HUES6 (cell line): ENCODE measurements around the gene GABBR2.
A peak's percentile ranks its signal among the peaks of the same experiment; 100 is the strongest.

ENCODE experiments used
- H3K27ac ChIP-seq: 2 replicates; pipeline ENCODE4 v1.7.0; 2013; ENCODE audit warnings: low read depth, mild to moderate bottlenecking, low read length, inconsistent platforms
- H3K27me3 ChIP-seq: 2 replicates; pipeline ENCODE4 v1.6.1; 2013; ENCODE audit warnings: low read length; ENCODE audit not compliant: control insufficient read depth, insufficient read depth
- H3K36me3 ChIP-seq: 2 replicates; pipeline ENCODE4 v1.6.1; 2013; ENCODE audit warnings: low read length; ENCODE audit not compliant: control insufficient read depth, insufficient read depth
- H3K4me1 ChIP-seq: 2 replicates; pipeline ENCODE4 v1.6.1; 2013; ENCODE audit warnings: low read length; ENCODE audit not compliant: control insufficient read depth, insufficient read depth
- H3K4me3 ChIP-seq: 2 replicates; pipeline ENCODE4 v1.5.1; 2013; ENCODE audit warnings: low read depth, low read length
- H3K9ac ChIP-seq: one replicate; pipeline ENCODE4 v1.6.1; 2013; ENCODE audit warnings: mild to moderate bottlenecking, low read length
- H3K9me3 ChIP-seq: 2 replicates; pipeline ENCODE4 v1.6.1; 2013; ENCODE audit warnings: low read depth, low read length; ENCODE audit not compliant: control insufficient read depth, insufficient read depth

GABBR2 gene

DNA sequence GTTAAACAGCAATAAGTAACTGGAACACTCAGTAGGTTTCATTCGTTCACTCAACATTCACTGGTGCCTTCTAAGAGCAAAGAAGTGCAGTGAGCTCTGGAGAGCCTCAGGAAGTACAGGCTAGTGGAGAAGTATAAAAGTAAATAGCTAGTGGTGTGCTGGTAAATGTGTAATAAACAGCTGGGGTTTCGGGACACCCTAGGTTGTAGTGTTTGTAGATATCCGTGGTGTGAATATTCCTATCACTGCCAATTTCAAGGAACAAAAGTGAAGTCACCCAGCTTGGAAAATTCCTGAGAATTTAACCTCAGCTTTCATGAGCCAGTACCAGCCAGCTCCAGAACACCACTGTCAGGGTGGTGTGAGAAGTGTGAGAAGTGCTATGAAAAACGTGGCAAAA lies 75.9 kb downstream of the GABBR2 start:
- no peak overlapping the region for H3K9ac ChIP-seq
- H3K27ac ChIP-seq = no peak overlapping the region
- no peak overlapping the region for H3K4me3 ChIP-seq
- H3K4me1 ChIP-seq = no peaks in the 10 kb centered on the region
- H3K27me3 ChIP-seq = no peaks in the 10 kb centered on the region
- H3K9me3 ChIP-seq = no peaks in the 10 kb centered on the region
- H3K36me3 ChIP-seq = no peaks in the 10 kb centered on the region

GRCh38 chr9:98627296-98627695 lies 81.4 kb downstream of the GABBR2 start:
- Histone ChIP-seq H3K27me3 (no peaks in the 10 kb centered on the region), H3K9ac (no peak overlapping the region), H3K9me3 (no peaks in the 10 kb centered on the region), H3K4me3 (no peak overlapping the region), H3K36me3 (no peaks in the 10 kb centered on the region), H3K27ac (no peak overlapping the region), H3K4me1 (0 out of 2 replicates have a peak, but pooled peaks cover 4% of the 10 kb centered on the region)

- no peaks in the 10 kb centered on the region for H3K27me3 ChIP-seq
- H3K4me1 ChIP-seq = 0 out of 2 replicates have a peak, but pooled peaks cover 4% of the 10 kb centered on the region
- H3K36me3 ChIP-seq = no peaks in the 10 kb centered on the region
These were observed 83.0 kb downstream of the GABBR2 start for GRCh38 chr9:98625728-98626127.

DNA sequence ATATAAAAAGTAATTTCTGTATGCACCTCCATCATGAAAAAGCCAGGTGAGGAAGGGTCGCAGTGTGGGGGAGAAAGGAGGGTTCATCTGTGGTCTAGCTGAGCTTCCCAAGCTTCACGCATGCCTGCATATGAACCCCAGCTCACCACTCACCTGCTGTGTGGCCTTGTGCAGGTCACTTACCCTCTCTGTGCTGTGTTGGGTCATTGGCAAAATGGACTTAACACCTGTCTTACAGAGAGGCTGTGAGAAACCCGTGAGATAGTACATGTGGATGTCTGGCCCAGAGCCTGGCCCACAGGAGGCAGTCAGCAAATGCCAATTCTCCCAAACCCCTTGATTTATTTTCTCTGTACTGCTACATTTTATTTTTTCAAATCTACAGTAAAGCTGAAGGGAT lies 88.9 kb downstream of the GABBR2 start:
- Histone ChIP-seq H3K4me3 (no peak overlapping the region), H3K9me3 (no peaks in the 10 kb centered on the region), H3K27ac (no peak overlapping the region), H3K27me3 (no peaks in the 10 kb centered on the region), H3K4me1 (no peaks in the 10 kb centered on the region), H3K9ac (no peak overlapping the region), H3K36me3 (no peaks in the 10 kb centered on the region)

More at GRCh38 chr9:98625728-98626127, 83.0 kb downstream of the GABBR2 start:
- Histone ChIP-seq H3K27ac (no peak overlapping the region), H3K4me3 (no peak overlapping the region), H3K9ac (no peak overlapping the region), H3K9me3 (no peaks in the 10 kb centered on the region)

DNA sequence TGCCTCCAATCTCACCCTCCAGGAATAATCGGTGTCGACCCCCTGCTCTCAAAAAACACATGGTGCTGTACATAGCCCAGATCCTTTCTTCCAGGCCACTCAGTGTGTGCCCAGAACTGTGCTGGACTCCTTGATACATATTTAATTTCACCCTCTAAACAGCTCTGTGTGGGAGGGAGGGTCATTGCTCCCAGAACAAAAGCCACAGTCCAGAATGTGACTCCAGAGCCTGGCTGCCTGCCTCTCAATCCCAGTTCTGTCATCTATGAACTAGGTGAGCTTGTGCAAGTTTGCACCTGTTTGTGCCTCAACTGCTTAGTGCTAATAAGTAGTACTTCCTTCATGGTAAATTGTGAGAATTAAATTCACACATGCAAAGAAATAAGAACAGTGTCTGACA lies 93.1 kb downstream of the GABBR2 start:
- H3K27me3 ChIP-seq = no peaks in the 10 kb centered on the region

GRCh38 chr9:98614941-98615340 lies 93.8 kb downstream of the GABBR2 start:
- no peaks in the 10 kb centered on the region for H3K9me3 ChIP-seq
- no peak overlapping the region for H3K9ac ChIP-seq
- H3K4me1 ChIP-seq = peaks cover 6% of the 10 kb centered on the region; the same call in 1 of the 2 replicates
- H3K27ac ChIP-seq = no peak overlapping the region
- H3K36me3 ChIP-seq = no peaks in the 10 kb centered on the region
- H3K27me3 ChIP-seq = no peaks in the 10 kb centered on the region
- H3K4me3 ChIP-seq = no peak overlapping the region

More for the DNA sequence above, 93.1 kb downstream of the GABBR2 start:
- H3K4me3 ChIP-seq = no peak overlapping the region
- no peaks in the 10 kb centered on the region for H3K9me3 ChIP-seq
- H3K36me3 ChIP-seq = no peaks in the 10 kb centered on the region
- H3K27ac ChIP-seq = no peak overlapping the region
- H3K4me1 ChIP-seq = no peaks in the 10 kb centered on the region
- no peak overlapping the region for H3K9ac ChIP-seq

DNA sequence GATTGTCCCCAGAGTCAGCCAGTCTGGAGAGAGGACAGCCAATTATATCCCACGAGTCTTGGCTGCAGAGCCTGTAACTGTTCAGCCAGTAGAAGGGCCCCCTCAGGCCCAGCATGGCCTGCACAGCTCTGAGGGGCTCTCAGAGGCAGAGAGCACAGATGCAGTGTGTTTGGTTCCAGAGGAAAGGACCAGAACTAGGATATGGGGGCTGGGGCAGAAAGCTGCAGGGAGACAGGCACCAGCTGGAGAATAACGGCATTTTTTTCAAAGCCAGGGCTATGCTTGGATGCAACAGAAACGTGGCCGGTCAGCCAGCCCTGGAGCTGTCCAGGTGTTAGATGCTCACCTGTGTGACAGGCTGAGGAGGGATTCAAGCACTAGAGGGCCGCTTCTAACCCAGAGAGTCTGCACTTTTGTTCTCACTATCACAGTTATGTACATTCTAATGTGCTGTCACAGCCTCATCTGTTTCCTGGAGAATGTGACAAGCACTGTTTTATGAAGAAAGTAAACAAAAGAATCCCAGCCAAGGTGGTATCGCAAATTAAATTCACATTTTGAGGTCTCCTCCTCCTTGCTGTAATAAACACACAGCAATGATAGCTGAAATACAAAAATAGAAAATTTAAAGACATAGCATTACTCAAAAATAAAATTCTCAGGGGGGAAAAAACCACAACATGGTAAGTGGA lies 96.5 kb downstream of the GABBR2 start:
- Histone ChIP-seq H3K4me1 (peaks cover 6% of the 10 kb centered on the region; the same call in 1 of the 2 replicates), H3K9ac (no peak overlapping the region), H3K27ac (no peak overlapping the region), H3K4me3 (no peak overlapping the region), H3K36me3 (no peaks in the 10 kb centered on the region), H3K9me3 (no peaks in the 10 kb centered on the region), H3K27me3 (no peaks in the 10 kb centered on the region)

- peaks cover 6% of the 10 kb centered on the region; the same call in 1 of the 2 replicates for H3K4me1 ChIP-seq
- H3K27me3 ChIP-seq = no peaks in the 10 kb centered on the region
- H3K27ac ChIP-seq = no peak overlapping the region
- H3K36me3 ChIP-seq = no peaks in the 10 kb centered on the region
- no peaks in the 10 kb centered on the region for H3K9me3 ChIP-seq
- no peak overlapping the region for H3K9ac ChIP-seq
- no peak overlapping the region for H3K4me3 ChIP-seq
These were observed 97.4 kb downstream of the GABBR2 start for GRCh38 chr9:98611319-98611718.

GRCh38 chr9:98610711-98611110 lies 98.0 kb downstream of the GABBR2 start:
- Histone ChIP-seq H3K36me3 (no peaks in the 10 kb centered on the region), H3K4me1 (peaks cover 6% of the 10 kb centered on the region; the same call in 1 of the 2 replicates), H3K9me3 (no peaks in the 10 kb centered on the region), H3K9ac (no peak overlapping the region), H3K4me3 (no peak overlapping the region), H3K27ac (no peak overlapping the region), H3K27me3 (no peaks in the 10 kb centered on the region)

GRCh38 chr9:98610211-98610610 lies 98.5 kb downstream of the GABBR2 start:
- Histone ChIP-seq H3K27ac (no peak overlapping the region), H3K9me3 (no peaks in the 10 kb centered on the region), H3K27me3 (no peaks in the 10 kb centered on the region), H3K36me3 (no peaks in the 10 kb centered on the region), H3K9ac (peak overlapping the region; percentile 54), H3K4me3 (no peak overlapping the region), H3K4me1 (peaks cover 6% of the 10 kb centered on the region; the same call in 1 of the 2 replicates)

DNA sequence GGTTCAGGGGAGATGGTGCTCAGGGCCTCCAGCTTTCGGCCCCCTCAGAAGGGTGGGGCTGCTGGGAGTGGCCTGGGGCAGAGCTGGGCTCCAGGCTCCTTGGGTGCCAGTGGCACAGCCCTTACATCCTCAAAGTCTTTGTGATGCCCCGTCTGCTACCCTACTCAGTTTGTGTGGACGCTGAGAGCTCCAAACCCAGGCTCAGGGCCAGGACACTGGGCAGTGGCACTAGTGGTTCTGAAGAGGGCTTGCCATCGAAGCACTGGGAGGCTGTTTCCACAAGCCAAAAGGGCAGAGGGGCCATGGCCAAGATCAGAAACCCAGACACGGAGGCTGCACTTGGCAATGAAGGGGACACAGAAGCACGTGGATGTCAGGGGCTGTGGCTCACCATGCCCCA lies 99.1 kb downstream of the GABBR2 start:
- Histone ChIP-seq H3K36me3 (no peaks in the 10 kb centered on the region), H3K9me3 (no peaks in the 10 kb centered on the region), H3K4me3 (no peak overlapping the region), H3K4me1 (peaks cover 6% of the 10 kb centered on the region; the same call in 1 of the 2 replicates), H3K27me3 (no peaks in the 10 kb centered on the region), H3K27ac (no peak overlapping the region), H3K9ac (peak overlapping the region; percentile 54)
